HFF-Myc (cell line): ENCODE results near the gene SEM1.
"Not testable (repeated sequence)": the region's sequence is repeated elsewhere in the genome, so short reads cannot be mapped to it uniquely, and the experiment has no call there.

ENCODE experiments used
- DNase-seq: peaks from one replicate; pipeline ENCODE4 v3.0.0-alpha.2; 2011; ENCODE audit warnings: low read depth; ENCODE audit errors: extremely low read depth
- H3K4me3 ChIP-seq: replicated peaks from 2 replicates; pipeline ENCODE4 v1.5.1; 2011; ENCODE audit warnings: low read depth, mild to moderate bottlenecking, control low read depth, low read length
- CTCF ChIP-seq: IDR thresholded peaks from 2 replicates; pipeline ENCODE4 v1.5.1; 2012; ENCODE audit warnings: mild to moderate bottlenecking, low read depth, low read length, control low read depth; ENCODE audit errors: missing control alignments

The SEM1 gene

GRCh38 chr7:96707901-96708774, 1.5 kb downstream of the SEM1 start:
- peak overlapping the region; percentile 84 for H3K4me3 ChIP-seq
- no peak for DNase-seq
- no peak for TF ChIP-seq CTCF

- H3K4me3 ChIP-seq: no peak overlapping the region
- TF ChIP-seq CTCF: no peak
- DNase-seq: no peak
Measured at GRCh38 chr7:96701258-96701657, 8.4 kb downstream of the SEM1 start.

GRCh38 chr7:96700516-96700915, 9.1 kb downstream of the SEM1 start:
- no peak for DNase-seq
- H3K4me3 ChIP-seq: no peak overlapping the region
- TF ChIP-seq CTCF: no peak

GRCh38 chr7:96699219-96699871, 10.3 kb downstream of the SEM1 start:
- no peak for DNase-seq
- no peak overlapping the region for H3K4me3 ChIP-seq
- no peak for TF ChIP-seq CTCF

GRCh38 chr7:96698449-96698848, 11.2 kb downstream of the SEM1 start:
- not testable (repeated sequence) for H3K4me3 ChIP-seq, DNase-seq

GRCh38 chr7:96697822-96698221, 11.8 kb downstream of the SEM1 start:
- no peak for DNase-seq
- TF ChIP-seq CTCF: no peak
- H3K4me3 ChIP-seq: no peak overlapping the region

GRCh38 chr7:96695581-96695980, 14.1 kb downstream of the SEM1 start:
- DNase-seq: no peak
- no peak for TF ChIP-seq CTCF
- no peak overlapping the region for H3K4me3 ChIP-seq
